Measurements from ENCODE around the gene TRIM44. TPM values are rescaled to one million over a fixed set of nuclear protein-coding genes. Genes with fewer than 3 reads are reported as not detected.

Gene TRIM44
- total RNA-seq, 1 experiment from 2014 or later: 33.4 TPM

DNA sequence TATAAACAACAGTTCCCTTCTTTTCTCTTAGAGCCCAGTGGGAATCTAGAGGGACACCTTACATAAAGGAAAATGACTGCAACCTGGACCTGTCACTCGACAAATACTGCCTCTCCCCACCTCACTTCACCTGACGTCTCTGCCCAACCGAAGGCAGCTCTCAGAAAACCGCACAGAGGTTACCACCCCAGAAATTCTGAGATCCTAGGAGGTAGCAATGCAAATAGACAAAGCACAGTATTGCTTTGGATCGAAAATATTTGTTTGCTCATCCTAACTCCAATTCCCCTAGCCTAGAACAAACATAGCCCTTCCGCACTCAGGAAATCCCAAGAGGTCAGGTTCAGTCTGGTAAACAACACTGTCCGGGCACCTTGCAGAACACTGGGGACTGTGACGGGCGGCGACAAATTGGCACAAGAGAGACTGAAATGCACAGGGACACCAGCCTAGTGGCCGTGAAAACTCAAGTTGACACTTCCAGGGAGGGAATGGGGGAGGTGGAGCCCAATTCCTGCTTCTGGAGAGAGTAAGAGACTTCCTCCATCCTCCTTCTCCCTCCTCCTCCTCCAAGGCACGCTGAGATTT is 420 bp upstream of the TRIM44 start:
- H3K79me2 ChIP-seq (ENCODE audit: insufficient read depth, low read length): peaks cover 25% of the 10 kb centered on the region
- H3K9ac ChIP-seq (ENCODE audit: low read length): peak overlapping the region; percentile 66
- no peaks in the 10 kb centered on the region for H4K20me1 ChIP-seq (ENCODE audit: insufficient read depth)
- ChIA-PET RAD21 (ENCODE audit: low non-redundant PET in 1 of 2, low total read pairs in 2 of 2, uncharacterized antibody in 2 of 2, unreplicated experiment in 2 of 2) (no interaction called here), POLR2A (no interaction called here), CTCF (interaction anchor here (1.0 kb wide), 1 partner anchor 159 kb away, joined by 7 read pairs; no protein-coding TSS in a partner anchor)
- ATAC-seq (peak; percentile 66), DNase-seq (ENCODE audit: low read depth, low spot score) (no peak)
- H3K27me3 ChIP-seq (ENCODE audit: insufficient read depth, low read length): no peaks in the 10 kb centered on the region
- peak overlapping the region; percentile 87 for H2AFZ ChIP-seq (ENCODE audit: low read depth, low read length, poor library complexity, severe bottlenecking)
- H3K9me3 ChIP-seq (ENCODE audit: control insufficient read depth in 1 of 2, insufficient read depth in 1 of 2, low read depth in 1 of 2, low read length in 2 of 2): peaks cover 0 to 8% of the 10 kb centered on the region in 2 experiments; a peak in 1 of 4 replicates
- TF ChIP-seq EZH2 (IDR thresholded peaks at IDR 0.05): no peak
- no peak for TF ChIP-seq CEBPB (IDR thresholded peaks at IDR 0.05; ENCODE audit: low read depth)
- TF ChIP-seq FOSL1 (IDR thresholded peaks at IDR 0.05; ENCODE audit: low read depth): no peak
- no peak for TF ChIP-seq EZH2phosphoT487 (IDR thresholded peaks at IDR 0.05; ENCODE audit: borderline replicate concordance)
- TF ChIP-seq, protein P1, sequence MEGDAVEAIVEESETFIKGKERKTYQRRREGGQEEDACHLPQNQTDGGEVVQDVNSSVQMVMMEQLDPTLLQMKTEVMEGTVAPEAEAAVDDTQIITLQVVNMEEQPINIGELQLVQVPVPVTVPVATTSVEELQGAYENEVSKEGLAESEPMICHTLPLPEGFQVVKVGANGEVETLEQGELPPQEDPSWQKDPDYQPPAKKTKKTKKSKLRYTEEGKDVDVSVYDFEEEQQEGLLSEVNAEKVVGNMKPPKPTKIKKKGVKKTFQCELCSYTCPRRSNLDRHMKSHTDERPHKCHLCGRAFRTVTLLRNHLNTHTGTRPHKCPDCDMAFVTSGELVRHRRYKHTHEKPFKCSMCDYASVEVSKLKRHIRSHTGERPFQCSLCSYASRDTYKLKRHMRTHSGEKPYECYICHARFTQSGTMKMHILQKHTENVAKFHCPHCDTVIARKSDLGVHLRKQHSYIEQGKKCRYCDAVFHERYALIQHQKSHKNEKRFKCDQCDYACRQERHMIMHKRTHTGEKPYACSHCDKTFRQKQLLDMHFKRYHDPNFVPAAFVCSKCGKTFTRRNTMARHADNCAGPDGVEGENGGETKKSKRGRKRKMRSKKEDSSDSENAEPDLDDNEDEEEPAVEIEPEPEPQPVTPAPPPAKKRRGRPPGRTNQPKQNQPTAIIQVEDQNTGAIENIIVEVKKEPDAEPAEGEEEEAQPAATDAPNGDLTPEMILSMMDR (IDR thresholded peaks at IDR 0.05 in 2 of 3, conservative IDR thresholded peaks at IDR 0.05 in 1 of 3; ENCODE audit: borderline replicate concordance in 1 of 3, insufficient read depth in 1 of 3, low read depth in 2 of 3, low read length in 2 of 3): no peak
- no peak for TF ChIP-seq ZNF274 (IDR thresholded peaks at IDR 0.05; ENCODE audit: low read depth, low read length)
- TF ChIP-seq, protein P2, sequence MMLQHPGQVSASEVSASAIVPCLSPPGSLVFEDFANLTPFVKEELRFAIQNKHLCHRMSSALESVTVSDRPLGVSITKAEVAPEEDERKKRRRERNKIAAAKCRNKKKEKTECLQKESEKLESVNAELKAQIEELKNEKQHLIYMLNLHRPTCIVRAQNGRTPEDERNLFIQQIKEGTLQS (IDR thresholded peaks at IDR 0.05): no peak
- peak overlapping the region; percentile 98 for H3K4me2 ChIP-seq (ENCODE audit: low read length)
- peaks cover 6 to 24% of the 10 kb centered on the region in 2 experiments; a peak in 3 of 4 replicates for H3K4me1 ChIP-seq (ENCODE audit: control insufficient read depth in 1 of 2, insufficient read depth in 2 of 2, low read length in 2 of 2)
- BruUV-seq (replicated peaks): TSS peak; percentile 62
- H3K9me2 ChIP-seq (ENCODE audit: insufficient read depth): no peaks in the 10 kb centered on the region
- H3K27ac ChIP-seq (ENCODE audit: low read depth, low read length): peak overlapping the region; percentile 81
- peak overlapping the region; percentile 49 to 71 for H3K4me3 ChIP-seq (replicated peaks in 1 of 2; ENCODE audit: low read depth in 1 of 2, low read length in 2 of 2)
- H3K36me3 ChIP-seq (ENCODE audit: control insufficient read depth in 1 of 2, insufficient read depth in 2 of 2, low read length in 2 of 2): peaks cover 0 to 3% of the 10 kb centered on the region in 2 experiments; a peak in 1 of 4 replicates
- intact Hi-C loops (cut with micrococcal nuclease): loop anchor here (2.0 kb wide), 1 partner anchor 43 kb away; the partner anchor contains the start of gene FJX1

All from HCT116 (cell line).